Activated CD4-positive, alpha-beta T cell treated with anti-CD3 and anti-CD28 coated beads, Interleukin-2, Interleukin-6, amounts not matched to agents 100 ng/mL and 50 ng/mL, durations not matched to agents 16 hours and 8 hours (primary cell): ENCODE results near the gene ATP1A3.
"Not testable (repeated sequence)": the region's sequence is repeated elsewhere in the genome, so short reads cannot be mapped to it uniquely, and the experiment has no call there.

Experiments used
- DNase-seq: peaks from one replicate; pipeline ENCODE4 v3.0.0-alpha.2; 2020

Gene ATP1A3

DNA sequence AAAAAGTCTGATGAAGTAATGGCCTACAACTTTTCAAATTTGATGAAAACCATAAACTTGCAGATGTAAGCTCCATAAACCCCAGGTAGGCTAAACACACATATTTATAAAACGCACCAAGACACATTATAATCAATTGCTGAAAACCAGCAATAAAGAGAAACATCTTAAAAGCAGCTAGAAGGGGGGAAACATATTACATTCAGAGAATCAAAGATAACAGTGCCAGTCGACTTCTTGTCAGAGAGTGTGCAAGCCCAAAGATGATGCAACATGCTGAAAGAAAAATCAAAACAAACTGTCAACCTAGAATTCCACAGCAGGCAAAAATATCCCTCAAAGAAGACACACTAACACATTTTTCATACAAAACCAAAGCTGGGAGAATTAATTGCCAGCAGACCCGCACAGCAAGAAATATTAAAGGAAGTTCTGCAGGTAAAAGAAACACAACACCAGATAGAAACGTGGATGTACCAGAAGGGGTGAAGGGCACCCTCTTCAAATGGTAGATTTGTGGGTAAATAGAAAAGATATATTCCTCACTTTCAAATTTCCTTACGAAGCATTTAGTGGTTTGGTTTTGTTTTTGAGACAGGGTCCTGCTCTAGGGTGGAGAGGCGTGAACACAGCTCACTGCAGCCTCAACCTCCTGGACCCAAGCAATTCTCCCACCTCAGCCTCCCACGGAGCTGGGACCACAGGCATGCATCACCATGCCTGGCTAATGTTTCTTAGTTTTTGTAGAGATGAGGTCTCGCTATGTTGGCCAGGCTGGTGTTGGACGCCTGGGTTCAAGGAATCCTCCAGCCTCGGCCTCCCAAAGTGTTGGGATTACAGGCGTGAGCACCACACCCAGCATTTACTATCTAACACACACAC lies 16.5 kb upstream of the ATP1A3 start:
- DNase-seq: no peak

- DNase-seq: no peak
Observed at GRCh38 chr19:42006569-42006968, 12.5 kb upstream of the ATP1A3 start.

- no peak for DNase-seq
Observed at GRCh38 chr19:42005504-42005903, 11.5 kb upstream of the ATP1A3 start.

DNA sequence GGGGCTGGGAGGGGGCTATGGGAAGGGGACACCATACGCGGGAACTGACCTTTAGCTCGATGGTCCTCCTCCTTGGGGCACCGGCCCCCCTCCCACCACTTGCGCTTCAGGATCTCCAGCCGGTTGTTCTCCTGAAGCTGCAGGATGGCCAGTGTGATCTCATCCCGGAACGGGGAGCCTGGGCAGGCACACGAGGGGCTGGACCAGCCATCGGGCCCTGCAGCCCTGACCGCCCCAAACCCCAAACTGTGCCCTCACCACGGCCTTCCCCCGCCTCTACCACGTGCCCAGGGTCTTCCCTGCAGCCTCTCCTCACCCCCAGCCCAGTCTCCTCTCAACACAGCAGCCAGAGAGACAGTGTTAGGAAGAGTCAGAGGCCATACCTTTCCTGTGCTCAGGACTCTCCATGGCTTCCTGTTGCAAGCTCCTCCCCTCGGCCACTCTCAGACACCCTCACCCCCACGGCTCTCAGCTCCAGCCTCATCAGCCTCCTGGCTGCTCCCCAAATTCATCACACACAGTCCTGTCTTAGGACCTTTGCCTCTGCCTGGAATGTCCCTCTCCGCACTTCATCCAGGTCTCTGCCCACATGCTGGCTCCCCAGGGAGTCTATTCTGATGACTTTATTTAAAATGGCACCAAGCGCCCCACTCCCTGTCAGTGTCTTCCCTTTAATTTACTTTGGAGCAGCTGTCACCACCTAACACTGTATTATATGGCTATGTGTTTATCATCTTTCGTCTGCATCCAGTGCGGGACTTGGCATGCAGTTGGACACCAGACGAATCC lies 9.7 kb upstream of the ATP1A3 start:
- no peak for DNase-seq

DNA sequence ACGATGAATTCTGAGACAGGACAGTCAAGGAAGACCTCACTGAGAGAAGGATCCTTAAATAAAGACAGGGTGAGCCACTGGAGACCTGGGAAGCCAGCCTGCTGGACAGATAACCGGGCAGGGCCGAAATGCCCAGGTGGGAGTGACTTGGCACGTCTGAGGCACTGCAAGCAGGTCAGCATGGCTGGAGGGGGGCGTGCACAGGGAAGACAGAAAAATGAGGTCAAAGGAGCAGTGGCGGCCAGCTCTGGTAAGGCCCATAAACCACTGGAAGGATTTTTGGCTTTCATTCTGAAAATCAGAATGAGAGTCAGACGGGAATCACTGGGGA lies 5.8 kb upstream of the ATP1A3 start:
- DNase-seq: no peak

- DNase-seq: no peak
Observed at GRCh38 chr19:41999071-41999877, 5.2 kb upstream of the ATP1A3 start.

DNA sequence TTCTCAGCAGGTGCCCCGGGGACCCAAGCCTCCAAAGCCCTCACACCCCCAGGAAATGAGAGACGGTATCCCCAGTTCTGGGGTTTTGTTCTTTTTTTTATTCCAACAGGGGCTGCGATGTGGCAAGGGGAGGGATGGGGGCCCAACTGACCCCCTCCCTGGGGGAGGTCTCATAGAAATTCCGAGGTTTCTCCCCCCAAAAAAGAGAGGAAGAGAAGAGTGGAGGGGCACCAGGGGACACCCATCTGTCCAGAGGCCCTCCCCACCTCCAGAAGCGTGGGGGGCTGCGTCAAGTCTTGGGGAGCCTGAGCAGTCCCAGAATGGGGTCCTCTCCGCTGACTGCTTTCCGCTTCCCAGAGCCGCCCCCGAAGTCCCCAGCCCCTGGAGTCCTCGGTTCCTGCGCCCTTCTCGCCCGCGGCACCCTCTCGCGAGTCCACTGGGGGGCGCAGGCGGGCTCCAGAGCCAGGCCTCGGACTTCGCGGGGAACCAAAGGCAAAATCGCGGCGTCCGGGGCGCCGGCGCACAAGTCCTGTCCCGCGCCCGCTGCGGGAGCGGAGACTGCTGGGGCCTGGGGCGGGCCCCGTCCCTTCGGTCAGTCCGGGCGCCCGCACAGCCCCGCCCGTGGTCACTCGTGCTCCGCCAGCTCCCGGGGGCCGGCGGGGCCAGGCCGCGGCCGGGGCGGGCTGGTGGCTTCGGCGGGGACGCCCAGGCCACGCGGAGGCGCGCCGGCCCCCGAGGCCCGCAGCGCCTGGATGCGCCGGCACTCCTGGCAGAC lies 4.4 kb upstream of the ATP1A3 start:
- DNase-seq: peak; percentile 63

- no peak for DNase-seq
Observed at GRCh38 chr19:41997851-41998229, 3.8 kb upstream of the ATP1A3 start.

DNA sequence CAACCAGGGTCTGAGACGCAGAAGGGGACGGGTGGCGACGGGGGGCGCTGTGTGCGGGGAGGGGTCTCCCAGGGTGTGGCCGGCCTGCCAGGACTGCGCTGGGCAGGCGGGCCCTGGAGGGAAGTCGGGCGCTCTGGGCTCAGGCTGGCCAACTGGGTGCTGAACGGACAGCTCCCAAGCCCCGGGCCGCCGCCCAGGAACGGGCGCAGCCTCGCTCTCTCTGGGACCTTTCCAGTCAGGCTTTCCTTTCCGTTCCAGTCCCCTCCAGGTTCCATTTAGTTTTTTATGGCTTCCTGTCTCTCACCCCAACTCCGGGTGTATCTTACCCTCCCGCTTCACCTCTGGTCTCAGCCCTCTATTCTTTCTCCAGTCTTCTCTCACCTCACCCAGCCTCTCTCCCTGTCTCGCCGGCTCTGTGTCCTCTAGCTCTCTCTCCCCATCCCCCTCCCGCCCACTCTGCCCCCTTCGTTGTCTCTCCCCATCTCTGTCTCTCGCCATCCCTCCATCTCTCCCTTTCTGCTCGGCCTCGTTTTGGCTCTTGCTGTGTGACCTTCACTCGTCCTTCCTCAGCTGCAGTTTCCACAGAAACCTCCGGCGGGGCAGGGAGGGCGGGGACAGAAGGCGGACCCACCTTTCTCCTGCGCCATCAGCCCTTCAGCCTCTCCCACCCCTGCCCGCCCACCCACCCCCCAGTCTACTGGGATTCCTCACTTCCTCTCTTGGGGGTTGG lies 3.3 kb upstream of the ATP1A3 start:
- peak; percentile 36 for DNase-seq

- DNase-seq: peak; percentile 18
Observed at GRCh38 chr19:41995959-41996797, 2.1 kb upstream of the ATP1A3 start.

DNA sequence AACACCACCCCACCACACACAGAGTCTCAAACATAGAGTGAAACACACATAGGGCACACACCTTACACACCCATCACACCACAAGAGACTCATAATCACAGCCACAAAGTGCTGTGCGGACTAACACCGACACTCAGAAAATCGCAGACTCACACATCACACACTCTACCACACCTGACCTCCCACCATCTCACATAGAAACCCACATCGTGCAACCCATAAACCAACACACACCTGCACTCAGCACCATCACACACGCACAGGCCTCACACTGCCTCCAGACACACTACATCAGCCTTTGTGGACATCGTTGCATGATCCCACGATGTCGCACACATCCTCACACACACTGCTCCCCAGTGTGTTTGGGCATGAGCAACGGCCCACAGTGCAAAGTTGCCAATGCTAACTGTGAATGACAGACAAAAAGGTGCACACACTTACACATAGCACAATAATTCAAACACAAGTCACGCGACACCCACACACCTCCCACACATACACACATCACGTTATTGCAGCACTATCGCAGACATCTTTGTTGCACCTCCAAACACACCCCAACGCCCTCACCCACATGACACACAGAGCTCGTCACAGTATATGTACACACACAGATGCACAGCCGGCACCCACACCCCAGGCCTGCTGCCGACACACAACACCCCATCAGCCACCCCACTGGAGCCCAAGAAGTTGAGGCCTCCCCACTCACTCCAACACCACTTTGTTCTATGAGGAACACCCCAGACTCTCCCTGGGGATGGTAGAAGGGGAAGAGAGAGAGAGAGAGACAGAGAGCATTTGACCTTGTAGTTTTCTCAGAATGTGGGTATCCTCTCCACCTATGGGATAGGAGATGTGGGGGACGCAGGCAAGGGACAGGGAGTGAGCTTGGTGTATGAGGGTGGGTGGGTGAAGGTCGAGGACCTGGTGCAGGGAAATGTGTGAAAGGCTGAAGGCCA lies 1.2 kb upstream of the ATP1A3 start:
- no peak for DNase-seq

DNA sequence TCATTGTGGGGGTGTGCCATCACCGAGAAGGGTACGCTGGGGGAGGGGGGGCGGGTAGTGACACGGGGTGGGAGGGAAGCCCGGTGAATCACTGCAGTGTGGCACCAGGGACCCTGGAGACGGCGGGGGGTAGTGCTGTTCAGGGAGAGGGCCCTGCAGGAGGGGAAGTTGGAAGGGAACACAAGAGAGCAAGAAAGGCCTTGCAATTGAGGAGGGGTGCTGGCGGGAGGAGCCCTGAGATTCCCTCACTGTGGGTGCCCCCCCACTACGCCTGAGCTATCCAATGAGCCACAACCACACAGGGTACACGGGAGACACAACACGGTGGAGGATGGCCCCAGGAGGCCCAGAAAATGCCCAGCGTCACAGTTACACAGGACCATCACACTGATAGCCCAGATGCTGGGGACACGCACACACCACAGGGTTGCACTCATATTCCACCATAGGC lies 516 bp upstream of the ATP1A3 start:
- DNase-seq: no peak

- DNase-seq: not testable (repeated sequence)
Observed at GRCh38 chr19:41991925-41992569, 2.0 kb downstream of the ATP1A3 start.

DNA sequence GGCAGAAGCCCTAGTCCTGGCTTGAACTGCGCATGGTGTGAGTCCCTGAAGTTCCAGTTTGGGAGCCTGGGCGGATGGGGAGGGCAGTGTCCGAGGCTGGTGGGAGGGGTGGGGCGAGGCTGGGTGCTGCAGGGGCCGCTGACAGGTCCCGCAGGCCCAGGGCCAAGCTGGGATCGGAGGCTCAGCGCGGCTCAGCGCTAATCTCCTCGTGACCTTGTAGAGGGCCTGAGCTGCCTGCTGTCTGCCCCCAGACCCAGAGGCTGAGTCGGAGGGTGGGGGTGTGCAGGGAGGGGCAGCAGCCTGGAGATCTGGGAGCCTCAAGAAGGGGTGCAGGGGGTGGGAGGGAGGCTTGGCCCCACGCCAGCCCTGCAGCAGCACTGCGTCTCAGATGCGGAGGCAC lies 3.0 kb downstream of the ATP1A3 start:
- DNase-seq: no peak

GRCh38 chr19:41990615-41991014 lies 3.4 kb downstream of the ATP1A3 start:
- DNase-seq: no peak

DNA sequence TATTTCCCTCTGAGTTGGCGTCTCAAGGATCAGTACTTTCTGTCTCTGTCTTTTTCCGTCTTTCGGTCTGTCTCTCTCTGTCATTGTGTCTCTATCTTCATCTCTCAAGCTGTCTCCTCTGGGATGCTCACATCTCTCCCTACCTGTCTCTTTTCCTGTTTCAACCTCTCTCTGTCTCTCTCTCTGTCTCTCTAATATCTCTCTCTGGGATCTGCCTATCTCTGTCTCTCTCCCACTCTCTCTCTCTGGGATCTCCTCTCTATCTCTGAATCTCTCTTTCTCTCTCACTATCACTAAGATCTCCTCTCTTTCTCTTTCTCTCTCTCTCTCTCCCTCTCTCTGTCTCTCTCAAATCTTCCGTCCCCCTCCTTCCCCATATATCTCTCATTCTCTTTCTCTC lies 4.0 kb downstream of the ATP1A3 start:
- DNase-seq: no peak

DNA sequence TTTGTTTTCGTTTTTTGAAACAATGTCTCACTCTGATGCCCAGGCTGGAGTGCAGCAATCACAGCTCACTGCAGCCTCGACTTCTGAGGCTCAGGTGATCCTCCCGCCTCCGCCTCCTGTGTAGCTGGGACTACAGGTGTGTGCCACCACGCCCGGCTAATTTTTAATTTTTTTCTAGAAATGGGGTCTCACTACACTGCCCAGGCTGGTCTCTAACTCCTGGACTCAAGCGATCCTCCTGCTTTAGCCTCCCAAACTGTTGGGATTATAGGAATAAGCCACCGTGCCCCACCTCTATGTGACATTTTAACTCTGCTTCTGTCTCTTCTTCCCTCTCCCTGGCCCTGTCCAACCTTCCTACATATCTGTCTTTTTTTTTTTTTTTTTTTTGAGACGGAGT lies 5.1 kb downstream of the ATP1A3 start:
- no peak for DNase-seq

- DNase-seq: no peak
Observed at GRCh38 chr19:41987141-41987860, 6.7 kb downstream of the ATP1A3 start.
